Muscle of back (tissue), 11 donors: ENCODE results near the gene CRLF1. TPM values are rescaled to one million over a fixed set of nuclear protein-coding genes. Genes with fewer than 3 reads are reported as not detected.
"Not testable (repeated sequence)": the region's sequence is repeated elsewhere in the genome, so short reads cannot be mapped to it uniquely, and the experiment has no call there.

Source experiments
- DNase-seq, 3 donors: peaks; one replicate each; pipeline versions ENCODE4 v3.0.0 to v3.0.0-alpha.2; 2013
- polyA plus RNA-seq, 10 donors: library from polyadenylated mRNA; unstranded; fragments of 120-200 nt; gene quantifications; one replicate each; pipeline ENCODE4 v1.2.1, GENCODE V29; 2013; ENCODE audit not compliant: insufficient read length in 10 of 10

Gene CRLF1
- polyA plus RNA-seq, 10 donors: 3.2 to 29.6 (median 10.3) TPM

DNA sequence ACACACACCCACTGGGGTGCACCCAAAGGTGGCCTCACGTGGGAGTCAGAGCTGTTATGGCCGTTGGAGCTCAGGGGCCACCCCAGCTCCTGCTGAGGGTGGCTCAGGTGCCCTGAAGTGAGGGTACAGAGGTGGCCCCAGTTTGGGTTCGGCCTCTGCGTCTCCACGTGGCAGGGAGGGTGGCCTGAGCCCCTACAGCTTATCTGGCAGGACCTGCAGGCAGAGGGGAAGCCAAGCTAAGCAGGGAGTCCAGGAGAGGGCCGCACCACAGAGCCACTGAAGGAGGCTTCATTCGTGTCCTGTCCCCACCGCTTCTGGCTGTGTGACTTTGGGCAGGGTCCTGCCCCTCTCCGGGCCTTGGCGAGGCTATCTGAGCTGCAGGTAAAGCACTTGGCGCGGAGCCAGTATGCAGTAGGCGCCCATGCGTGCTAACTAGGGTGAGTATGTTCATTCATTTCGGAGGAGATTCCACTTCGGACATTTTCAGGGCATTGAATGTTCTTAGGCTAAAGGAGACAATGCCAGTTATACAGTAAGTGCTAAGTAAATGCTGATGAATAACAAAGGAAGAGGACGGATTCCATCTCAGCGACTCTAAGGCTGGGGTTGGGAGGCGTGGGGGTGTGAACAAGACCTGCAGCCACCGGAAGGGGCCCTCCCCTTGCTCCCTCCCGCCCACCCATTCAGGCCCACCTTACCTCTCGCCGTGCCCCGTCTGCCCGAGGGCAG lies 13.1 kb downstream of the CRLF1 start:
- no peak for DNase-seq

DNA sequence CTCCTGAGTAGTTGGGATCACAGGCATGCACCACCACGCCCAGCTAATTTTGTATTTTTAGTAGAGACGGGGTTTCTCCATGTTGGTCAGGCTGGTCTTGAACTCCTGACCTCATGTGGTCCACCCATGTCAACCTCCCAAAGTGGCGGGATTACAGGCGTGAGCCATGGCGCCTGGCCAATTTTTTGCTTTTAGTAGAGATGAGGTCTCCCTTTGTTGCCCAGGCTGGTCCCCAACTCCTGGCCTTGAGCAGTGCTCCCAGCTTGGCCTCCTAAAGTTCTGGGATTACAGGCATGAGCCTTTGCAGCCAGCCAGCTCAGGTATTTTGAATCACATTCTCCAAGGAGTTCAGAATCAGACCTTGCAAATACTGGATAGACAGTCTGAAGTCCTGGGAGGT lies 13.9 kb downstream of the CRLF1 start:
- not testable (repeated sequence) for DNase-seq

DNA sequence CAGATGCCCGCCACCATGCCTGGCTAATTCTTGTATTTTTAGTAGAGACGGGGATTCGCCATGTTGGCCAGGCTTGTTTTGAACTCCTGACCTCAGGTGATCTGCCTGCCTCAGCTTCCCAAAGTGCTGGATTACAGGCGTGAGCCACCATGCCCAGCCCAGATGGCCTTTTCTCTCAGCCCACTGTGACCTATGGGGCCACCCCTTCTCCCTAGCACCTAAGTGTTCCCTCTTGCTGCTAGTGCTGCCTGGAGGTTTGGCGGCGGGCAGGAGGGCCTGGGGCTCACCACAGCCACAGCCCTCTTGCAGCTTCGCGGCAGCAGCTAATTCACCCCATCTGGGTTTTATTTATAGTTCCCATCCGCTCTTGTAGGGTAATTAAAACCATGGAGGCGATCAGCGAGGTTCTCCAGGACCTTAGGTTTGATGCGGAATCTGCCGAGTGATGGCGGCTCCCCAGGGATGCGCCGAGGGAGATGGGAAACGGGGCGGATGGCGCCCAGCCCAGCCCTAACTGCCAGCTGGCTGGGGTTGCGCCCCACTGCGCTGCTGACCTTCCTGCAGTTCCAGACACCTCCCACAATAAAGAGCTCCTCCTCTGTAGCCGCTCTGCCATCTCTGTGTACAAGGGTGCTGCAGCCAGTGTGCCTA lies 14.7 kb downstream of the CRLF1 start:
- DNase-seq: peak in 2 of 3 donors; percentile 26 to 47

DNA sequence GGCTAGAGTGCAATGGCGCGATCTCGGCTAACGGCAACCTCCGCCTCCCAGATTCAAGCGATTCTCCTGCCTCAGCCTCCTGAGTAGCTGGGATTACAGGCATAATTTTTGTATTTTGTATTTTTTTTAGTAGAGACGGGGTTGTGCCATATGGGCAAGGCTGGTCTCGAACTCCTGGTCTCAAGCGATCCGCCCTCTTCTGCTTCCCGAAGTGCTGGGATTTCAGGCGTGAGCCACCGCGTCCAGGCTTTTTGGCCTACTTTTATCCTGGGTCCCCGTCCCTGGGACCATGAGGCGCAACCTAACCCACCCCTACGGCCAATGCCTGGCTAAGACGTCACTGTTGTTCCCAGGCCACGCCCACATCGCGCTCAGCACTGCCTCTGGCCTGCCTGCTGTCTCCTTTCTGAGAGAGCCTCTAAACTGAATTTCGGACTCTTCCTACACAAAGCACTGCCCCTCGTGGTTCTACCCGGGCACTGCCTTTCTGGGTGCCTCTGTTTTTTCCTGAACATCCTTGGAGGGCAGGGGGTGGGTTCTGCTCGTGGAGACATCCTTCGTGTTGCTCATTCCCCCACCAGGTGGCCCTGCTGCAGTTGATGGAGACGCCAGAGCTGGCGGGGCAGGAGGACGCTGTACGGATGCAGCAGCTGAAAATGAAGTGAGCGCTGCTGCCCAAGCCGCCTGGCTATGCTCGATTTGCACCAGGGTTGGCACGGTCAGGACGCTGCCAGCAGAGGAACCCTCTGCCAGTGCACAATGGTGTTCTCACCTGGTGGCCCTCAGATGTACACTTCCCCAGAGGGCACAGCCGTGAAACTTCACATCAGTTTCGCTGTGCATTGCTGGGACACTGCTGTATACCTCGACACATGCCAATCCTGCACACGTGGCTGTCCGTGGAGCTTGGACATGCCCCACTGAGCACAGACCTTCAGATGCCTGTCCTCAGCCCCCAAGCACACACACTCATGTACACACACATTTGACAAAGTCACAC lies 16.0 kb downstream of the CRLF1 start:
- DNase-seq: peak; percentile 80 to 93 (median 85)

DNA sequence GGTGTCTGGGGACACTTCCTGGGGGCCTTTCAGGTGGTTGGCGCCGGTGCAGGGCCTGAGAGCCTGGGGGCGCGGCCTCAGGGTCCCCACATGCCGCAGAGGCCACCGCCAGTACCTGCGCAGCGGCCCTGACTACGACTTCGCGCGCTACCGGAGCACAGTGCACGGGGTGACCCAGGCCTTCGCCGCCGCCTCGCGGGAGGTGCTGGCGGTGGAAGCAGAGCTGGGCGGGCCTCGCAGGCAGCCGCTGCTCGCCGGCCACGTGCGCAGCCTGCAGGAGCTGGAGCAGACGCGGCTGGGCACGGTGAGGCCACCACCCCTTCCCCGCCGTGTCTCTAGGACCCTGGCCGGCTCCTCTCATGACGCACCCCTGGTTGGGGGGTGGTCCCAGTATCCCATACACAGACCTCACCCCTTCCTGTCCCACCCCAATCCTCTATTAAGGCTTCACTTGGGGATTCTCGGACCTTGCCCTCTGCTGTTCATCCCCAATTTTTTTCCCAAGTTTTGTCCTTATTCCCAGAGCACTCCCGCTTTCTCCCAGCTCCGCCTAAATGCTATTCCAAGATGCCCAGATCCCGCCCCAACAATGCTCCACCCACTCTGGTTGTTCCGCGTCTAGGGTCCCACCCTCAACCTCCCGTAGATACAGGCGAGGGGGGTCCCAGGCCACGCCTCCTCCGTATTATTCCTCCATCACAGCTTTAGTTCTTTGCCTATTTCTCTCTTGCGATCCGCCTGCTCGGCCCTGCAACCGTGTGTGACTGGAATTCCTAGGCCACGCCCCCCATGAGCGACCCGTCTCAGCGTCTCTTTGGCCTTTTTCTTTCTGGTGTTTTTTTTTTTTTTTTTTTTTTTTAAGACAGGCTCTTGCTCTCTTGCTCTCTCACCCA lies 17.0 kb downstream of the CRLF1 start:
- DNase-seq: peak; percentile 54 to 85 (median 62)

DNA sequence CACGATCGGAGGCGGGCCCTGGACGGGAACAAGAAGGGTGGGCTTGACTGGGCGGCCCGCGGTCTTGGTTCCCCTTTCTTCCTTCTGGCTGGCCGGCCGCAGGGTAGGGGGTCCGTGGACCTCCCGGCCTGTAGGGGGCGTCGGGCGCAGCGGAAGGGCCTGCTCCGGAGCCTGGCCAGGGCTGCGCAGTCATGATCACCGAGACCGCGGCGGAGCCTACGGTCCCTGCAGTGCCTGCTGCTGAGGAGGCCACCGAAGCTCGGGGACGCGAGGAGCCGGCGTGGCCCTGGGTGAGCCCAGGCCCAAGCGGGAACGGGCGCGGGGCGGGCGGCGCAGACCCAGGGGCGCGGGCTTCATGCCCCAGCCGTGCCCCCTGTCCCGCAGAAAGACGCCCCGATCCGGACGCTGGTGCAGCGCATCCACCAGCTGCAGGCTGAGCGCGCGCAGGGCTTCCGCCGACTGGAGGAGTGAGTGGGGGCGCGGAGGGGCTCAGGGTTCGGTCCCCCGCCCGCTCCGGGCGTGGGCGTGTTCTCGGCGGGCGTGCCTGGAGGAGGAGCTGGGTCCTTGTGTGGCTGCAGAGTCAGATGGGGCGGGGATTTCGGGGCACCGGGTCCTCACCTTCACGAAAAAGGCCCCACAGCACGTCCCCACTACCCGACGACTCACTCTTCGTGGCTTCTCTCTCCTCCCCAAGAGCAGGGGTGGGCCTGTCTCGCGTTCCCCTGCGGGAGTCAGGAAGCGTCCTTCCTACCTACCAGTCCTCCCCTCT lies 17.8 kb downstream of the CRLF1 start, which contains the start of gene REX1BD:
REX1BD (plus strand) TSS at position 188 of the 769 bp plus-strand sequence; CDS start at position 192, 4 bp downstream.
- DNase-seq: peak; percentile 74 to 97 (median 92)

DNA sequence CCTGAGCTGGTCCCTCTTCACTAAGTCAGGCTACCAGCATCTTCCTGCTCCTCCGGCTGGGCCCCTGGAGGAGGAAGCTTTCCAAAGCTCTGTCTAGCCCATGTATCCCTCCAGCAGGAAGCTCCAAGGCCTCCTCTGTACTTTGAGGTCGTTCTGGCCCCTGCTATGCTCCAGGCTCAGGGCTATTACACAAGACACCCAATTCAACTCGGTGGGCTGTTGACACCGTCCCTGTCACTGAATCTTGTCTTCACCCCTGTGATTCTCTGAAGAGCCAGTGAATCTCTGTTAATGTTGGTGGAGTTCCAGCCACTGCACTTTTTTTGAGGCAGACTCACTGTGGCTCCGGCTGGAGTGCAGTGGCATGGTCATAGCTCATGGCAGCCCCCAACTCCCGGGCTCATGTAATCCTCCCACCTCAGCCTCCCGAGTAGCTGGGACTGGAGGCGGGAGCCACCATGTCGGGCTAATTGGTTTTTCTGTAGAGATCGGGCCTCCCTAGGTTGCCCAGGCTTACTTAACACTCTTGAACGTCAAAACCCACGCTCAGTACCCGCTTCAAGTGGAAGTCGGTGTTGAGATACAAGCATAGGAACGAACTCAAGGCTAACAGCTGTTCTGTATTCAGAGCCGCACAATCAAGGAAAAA lies 18.5 kb downstream of the CRLF1 start:
- DNase-seq: no peak

DNA sequence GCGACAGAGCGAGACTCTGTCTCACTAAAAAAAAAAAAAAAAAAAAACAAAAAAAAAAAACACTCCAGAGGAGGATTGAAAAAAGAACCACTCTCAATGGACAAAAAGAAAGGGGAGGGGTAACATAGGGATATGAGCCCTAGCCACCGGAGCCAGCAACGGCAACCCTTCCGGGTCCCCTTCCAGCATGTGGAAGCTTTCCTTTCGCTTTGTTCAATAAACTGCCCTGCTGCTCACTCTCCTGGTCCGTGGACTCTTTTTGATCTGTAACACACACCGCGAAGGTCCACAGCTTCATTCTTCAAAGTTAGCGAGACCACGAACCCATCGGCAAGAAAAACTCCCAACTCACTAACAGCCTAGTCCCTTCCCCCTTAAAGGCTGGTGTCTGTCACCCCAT lies 19.0 kb downstream of the CRLF1 start:
- no peak for DNase-seq

DNA sequence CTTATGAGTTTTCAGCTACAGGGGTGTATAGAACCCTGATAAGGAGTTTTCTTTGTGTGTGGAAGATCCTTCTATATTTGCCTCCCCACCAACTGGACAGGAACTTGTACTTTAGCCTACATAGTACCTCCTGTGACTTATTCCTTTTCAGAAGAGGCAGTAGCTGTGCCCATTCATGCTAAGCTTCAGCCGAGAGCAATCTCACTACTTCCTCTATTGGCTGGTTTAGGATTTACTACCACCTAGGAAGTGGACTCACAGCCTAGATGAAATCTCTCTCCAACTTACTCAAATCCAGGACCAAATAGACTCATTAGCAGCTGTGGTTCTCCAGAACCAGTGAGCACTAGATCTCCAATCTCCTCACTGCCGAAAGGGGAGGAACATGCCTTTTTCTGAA lies 20.3 kb downstream of the CRLF1 start:
- DNase-seq: no peak

DNA sequence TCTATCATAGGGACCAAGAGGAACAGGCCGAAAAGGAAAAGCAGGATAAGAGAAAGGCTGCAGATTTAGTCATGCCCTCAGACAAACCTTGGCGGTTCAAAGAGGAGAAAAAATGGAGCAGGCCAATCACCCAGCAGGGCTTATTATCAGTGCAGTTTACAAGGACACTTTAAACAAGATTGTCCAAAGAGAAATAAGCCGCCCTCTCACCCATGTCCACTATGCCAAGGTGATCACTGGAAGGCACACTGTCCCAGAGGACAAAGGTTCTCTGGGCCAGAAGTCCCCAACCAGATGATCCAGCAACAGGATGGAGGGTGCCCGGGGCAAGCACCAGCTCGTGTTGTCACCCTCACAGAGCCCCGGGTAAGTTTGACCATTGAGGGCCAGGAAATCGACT lies 26.3 kb downstream of the CRLF1 start:
- DNase-seq: no peak

DNA sequence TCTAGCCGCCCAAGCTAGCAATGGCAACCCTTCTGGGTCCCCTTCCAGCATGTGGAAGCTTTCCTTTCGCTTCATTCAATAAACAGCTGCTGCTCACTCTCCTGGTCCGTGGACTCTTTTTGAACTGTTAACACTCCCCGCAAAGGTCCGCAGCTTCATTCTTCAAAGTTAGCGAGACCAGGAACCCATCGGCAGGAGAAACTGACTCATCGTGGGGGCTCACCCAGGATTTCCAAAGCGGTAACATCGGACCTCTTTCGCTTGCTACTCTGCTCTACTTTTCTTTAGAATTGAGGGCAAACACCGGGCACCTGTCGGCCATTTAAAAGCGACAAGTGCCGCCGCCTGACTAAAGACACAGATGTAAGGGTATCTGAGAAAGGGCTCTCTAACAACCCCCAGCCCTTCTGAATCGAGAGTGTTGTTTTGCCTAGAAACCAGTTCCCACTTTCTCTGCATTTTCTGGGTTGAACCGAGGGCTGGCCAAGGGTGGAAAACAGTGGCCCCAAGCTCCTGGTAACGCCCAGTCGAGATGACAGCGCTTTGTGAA lies 29.2 kb downstream of the CRLF1 start:
- DNase-seq: no peak

DNA sequence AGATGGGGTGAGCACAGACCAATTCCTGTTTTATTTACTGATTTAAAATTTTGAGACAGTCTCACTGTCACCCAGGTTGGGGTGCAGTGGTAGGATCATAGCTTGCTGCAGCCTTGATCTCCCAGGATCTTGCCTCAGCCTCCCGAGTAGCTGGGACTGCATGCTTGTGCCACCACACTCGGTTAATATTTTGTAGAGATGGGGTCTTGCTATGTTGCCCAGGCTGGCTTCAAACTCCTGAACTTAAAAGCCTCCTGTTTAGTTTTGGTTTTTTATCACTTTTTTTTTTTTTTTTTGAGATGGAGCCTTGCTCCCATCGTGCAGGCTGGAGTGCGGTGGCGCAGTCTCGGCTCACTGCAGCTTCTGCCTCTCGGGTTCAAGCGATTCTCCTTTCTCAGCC lies 30.2 kb downstream of the CRLF1 start:
- DNase-seq: no peak

DNA sequence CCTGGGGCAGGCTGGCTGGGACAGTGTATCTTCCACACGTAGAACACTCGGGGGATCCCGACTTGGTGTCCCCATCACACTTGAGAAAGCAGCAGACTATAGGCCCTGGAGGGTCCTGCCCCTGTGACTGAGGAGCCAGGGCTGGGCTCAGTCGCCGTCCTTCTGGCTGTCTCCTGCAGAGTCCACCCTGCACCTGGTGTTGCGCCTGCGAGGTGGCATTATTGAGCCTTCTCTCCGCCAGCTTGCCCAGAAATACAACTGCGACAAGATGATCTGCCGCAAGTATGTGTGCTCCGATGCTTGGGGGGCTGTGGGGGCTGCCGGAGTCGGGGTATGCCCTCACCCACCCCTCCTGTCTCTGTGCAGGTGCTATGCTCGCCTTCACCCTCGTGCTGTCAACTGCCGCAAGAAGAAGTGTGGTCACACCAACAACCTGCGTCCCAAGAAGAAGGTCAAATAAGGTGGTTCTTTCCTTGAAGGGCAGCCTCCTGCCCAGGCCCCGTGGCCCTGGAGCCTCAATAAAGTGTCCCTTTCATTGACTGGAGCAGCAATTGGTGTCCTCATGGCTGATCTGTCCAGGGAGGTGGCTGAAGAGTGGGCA lies 31.8 kb downstream of the CRLF1 start:
- no peak for DNase-seq

DNA sequence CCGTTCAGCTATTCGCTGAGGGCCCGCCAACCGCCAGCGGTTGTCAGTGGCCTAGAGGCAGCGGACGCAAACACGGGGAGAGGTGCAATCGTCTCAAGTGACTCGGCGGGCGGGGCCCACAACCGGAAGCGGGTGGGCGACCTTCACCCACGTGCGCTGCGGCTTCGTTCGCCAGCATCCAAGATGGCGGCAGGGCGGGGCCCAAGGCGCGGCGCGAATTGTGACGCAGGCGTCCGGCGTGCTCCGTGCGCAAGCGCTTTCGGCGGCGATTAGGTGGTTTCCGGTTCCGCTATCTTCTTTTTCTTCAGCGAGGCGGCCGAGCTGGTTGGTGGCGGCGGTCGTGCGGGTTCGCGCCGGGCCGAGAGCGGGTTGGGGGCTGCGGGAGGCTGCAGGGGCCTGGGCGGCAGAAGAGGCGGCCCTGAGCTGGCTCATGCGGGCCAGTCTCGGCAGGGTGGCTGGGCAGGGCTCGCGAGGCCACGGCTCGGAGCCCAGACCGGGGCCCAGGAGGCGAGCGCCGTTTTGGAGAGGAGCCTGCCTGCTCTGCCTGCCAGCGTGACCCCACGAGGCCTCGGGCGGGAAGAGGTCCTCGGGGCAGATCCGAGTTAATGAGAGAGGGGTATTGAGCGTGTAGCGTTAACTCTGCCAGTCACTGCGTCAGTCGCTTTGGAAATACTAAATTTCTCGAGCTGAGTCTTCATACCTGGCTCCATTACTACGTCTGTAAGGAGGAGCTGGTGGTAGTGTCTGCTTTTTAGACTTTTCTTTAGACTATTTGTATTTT lies 34.8 kb downstream of the CRLF1 start, which contains the start of gene UBA52:
UBA52 (plus strand) TSS at position 294 of the 781 bp plus-strand sequence. CDS start 1,444 bp downstream, outside the sequence.
- peak; percentile 97 to 99 (median 98) for DNase-seq

DNA sequence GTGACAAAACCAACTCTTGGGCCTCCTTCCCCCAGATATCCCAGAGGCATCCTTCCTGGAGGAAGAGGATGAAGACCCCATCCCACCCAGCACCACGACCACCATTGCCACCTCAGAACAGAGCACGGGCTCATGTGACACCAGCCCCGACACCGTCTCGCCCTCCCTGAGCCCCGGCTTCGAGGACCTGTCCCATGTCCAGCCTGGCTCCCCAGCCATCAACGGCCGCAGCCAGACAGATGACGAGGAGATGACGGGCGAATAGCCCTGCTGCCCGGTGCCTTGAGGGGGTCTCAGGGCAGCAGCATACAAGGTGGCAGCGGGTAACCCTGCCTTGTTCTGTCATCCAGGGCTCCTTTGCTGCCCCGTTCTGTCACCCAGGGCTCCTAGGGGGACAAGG lies 38.2 kb downstream of the CRLF1 start:
- DNase-seq: no peak

DNA sequence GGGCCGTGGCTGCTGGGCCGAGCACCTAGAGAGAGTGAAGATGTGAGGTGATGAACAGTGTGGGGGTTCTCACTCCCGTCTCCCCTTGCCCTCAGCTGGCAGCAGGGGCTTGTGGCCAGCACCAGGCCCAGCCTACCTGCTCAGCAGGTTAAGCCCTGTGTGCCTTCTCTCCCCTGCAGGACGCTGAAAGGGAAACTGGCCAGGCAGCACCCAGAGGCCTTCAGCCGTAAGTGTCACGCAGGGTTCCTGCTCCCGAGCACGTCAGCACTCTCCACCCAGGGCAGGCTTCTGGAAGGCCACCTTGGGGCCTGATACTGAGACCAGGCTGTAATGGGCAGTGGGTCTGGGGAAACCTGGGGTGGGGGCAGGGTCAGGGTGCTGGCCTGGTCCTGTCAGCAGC lies 39.6 kb downstream of the CRLF1 start:
- no peak for DNase-seq

DNA sequence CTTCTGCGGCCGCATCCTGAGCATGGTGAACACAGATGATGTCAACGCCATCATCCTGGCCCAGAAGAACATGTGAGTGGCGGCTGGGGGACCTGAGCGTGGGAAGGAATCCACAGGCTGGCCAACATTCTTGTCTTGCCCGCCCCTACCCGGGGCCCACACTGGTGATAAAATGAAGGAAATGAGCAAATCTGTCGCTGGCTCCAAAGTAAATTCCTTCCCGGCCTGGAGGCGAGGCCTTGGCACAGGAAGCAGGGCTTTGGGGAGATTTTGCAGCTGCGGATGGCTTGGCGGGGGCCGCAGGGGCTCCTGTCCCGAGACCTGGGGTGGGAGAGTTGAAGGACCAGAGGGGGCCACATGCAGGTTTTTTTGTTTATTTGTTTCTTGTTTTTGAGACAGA lies 44.5 kb downstream of the CRLF1 start:
- DNase-seq: peak in 1 of 3 donors; percentile 68

DNA sequence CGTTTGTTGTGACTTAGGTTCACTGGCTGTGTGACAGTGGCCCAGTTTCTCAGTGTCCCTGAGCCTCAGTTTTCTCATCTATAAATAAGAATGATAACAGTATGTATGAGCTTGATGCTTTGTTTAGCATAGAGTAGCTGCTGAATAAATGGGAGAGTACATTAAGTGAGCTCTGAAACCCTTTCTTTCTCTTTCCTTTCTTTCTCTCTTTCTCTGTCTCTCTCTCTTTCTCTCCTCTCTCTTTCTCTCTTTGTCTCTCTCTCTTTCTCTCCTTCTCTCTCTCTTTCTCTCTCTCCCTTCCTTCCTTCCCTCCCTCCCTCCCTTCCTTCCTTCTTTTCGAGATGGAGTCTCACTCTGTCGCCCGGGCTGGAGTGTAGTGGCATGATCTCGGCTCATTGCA lies 46.9 kb downstream of the CRLF1 start:
- no peak for DNase-seq
